ENCODE data around the gene FSTL4. TPM values are rescaled to one million over a fixed set of nuclear protein-coding genes. Genes with fewer than 3 reads are reported as not detected.

The FSTL4 gene
- total RNA-seq, 4 donors from 2014 or later, result 0.27 TPM; not detected in 3

DNA sequence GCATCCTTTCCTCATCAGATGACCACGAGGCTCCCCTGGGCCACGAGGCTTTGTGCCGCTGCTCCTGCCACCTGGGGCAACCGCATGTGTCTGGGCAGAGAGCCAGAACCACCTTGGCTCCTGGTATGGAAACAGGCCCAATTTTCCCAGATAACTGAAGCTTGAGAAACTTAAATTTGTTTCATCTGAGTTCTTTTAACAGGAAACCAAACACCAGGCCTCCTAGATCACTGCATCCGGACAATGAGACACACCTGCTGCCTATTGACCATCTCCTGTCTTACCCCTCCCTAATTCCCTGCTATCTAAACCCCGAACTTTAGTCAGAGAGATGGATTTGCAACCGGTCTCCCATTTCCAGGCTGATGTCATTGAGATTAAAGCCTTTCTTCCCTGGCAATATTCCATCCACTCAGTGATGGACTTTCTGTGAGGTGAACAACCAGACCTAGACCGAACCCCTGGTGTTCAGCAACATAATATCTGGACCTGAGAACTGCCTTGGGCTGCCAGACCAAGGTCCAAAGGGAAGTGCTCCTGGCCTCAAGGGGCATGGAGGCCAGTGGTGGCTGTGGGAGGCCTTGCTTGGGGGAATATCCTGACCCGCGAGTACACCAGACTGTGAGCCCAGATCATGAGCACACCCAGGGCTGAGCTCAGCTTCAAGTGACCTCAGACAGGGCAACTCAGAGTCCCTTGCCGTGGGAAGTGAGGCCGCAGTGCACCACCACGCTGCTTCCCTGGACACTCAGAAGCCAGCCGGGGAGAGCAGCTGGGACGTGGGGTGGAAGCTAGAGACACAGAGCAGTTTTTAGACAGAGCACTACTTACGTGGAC, 360.8 kb downstream of the FSTL4 start:
- intact Hi-C loops (cut with DNase I; ENCODE audit: low total_unique reads), result no loop called here
- Histone ChIP-seq H3K4me3 (no peak overlapping the region), H3K36me3 (no peaks in the 10 kb centered on the region), H3K9me3 (no peaks in the 10 kb centered on the region), H3K4me1 (no peaks in the 10 kb centered on the region), H3K27me3 (no peaks in the 10 kb centered on the region), H3K27ac (no peak overlapping the region)
- DNase-seq, result no peak
- TF ChIP-seq POLR2AphosphoS5 (IDR thresholded peaks at IDR 0.05), result no peak
- TF ChIP-seq EP300 (IDR thresholded peaks at IDR 0.05; ENCODE audit: low read depth), result no peak
- TF ChIP-seq, protein P1, sequence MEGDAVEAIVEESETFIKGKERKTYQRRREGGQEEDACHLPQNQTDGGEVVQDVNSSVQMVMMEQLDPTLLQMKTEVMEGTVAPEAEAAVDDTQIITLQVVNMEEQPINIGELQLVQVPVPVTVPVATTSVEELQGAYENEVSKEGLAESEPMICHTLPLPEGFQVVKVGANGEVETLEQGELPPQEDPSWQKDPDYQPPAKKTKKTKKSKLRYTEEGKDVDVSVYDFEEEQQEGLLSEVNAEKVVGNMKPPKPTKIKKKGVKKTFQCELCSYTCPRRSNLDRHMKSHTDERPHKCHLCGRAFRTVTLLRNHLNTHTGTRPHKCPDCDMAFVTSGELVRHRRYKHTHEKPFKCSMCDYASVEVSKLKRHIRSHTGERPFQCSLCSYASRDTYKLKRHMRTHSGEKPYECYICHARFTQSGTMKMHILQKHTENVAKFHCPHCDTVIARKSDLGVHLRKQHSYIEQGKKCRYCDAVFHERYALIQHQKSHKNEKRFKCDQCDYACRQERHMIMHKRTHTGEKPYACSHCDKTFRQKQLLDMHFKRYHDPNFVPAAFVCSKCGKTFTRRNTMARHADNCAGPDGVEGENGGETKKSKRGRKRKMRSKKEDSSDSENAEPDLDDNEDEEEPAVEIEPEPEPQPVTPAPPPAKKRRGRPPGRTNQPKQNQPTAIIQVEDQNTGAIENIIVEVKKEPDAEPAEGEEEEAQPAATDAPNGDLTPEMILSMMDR (IDR thresholded peaks at IDR 0.05), result no peak
- no peak for TF ChIP-seq POLR2A (IDR thresholded peaks at IDR 0.05)
- in situ Hi-C loops (cut with MboI; ENCODE audit: low pct_ligation_motif_present in 1 of 4, low pct_unique_long_range_greater_than_20kb in 1 of 4, low sequenced_read_pairs in 3 of 4), result no loop called here
- 67% methylated on average over 16 of the region's 16 CpGs; no CpG with 5 or more reads in 1 of the 2 donors for WGBS, 2 donors (ENCODE audit: low coverage in 1 of 2)

DNA sequence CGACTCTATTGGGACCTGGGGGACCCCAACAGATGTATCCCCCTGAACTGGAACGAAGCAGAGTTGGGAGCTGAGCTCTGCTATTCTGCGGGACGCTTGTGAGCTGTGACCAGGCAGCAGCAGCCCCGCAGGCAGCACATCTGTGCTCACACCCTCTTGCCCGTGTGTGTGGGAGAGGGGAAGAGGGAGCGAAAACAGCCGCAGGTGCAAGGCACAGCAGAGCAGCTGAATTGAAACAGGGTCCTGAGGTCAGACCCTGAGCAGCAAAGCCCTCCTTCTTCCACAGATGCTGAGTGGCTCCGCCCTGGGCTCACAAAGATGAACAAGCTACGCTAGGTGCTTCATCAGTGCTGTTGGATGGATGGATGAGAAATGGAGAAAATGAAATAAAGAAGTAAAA, 361.8 kb downstream of the FSTL4 start:
- 91 to 100% methylated on average over 2 to 10 of the region's 10 CpGs for WGBS, 2 donors (ENCODE audit: low coverage in 1 of 2)
- TF ChIP-seq, protein P1 (IDR thresholded peaks at IDR 0.05), result no peak
- TF ChIP-seq EP300 (IDR thresholded peaks at IDR 0.05; ENCODE audit: low read depth), result no peak
- no peak for TF ChIP-seq POLR2A (IDR thresholded peaks at IDR 0.05)
- TF ChIP-seq POLR2AphosphoS5 (IDR thresholded peaks at IDR 0.05), result no peak
- no peaks in the 10 kb centered on the region for H3K27me3 ChIP-seq
- no peak overlapping the region for H3K4me3 ChIP-seq
- no peaks in the 10 kb centered on the region for H3K36me3 ChIP-seq
- intact Hi-C loops (cut with DNase I; ENCODE audit: low total_unique reads), result no loop called here
- no peak overlapping the region for H3K27ac ChIP-seq
- no peaks in the 10 kb centered on the region for H3K4me1 ChIP-seq
- no peaks in the 10 kb centered on the region for H3K9me3 ChIP-seq
- no peak for DNase-seq
- in situ Hi-C loops (cut with MboI; ENCODE audit: low pct_ligation_motif_present in 1 of 4, low pct_unique_long_range_greater_than_20kb in 1 of 4, low sequenced_read_pairs in 3 of 4), result no loop called here

DNA sequence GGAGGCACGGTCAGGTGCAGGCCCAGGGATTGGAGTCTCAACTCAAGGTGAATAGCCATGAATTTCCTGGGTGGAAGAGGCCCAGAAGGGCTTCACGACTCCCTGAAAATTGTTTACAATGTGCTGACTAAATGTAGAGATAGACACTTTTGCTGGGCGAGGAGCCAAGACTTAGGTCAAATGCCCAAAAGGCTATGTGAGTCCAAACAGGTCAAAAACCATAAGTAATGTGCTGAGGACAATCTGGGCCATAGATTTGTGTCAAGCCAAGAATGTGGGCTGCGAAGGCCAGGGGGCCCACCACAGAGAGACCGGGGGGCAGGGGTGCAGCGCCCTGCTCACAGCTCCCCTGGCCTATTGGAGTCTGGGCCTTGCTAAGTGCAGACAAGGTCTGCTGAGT, 362.7 kb downstream of the FSTL4 start:
- TF ChIP-seq POLR2AphosphoS5 (IDR thresholded peaks at IDR 0.05), result no peak
- TF ChIP-seq, protein P1 (IDR thresholded peaks at IDR 0.05), result no peak
- no peak for TF ChIP-seq EP300 (IDR thresholded peaks at IDR 0.05; ENCODE audit: low read depth)
- no peak for TF ChIP-seq POLR2A (IDR thresholded peaks at IDR 0.05)
- Histone ChIP-seq H3K27ac (no peak overlapping the region), H3K9me3 (no peaks in the 10 kb centered on the region), H3K4me3 (no peak overlapping the region), H3K36me3 (no peaks in the 10 kb centered on the region), H3K27me3 (no peaks in the 10 kb centered on the region), H3K4me1 (no peaks in the 10 kb centered on the region)
- intact Hi-C loops (cut with DNase I; ENCODE audit: low total_unique reads), result loop anchor here (10.0 kb wide), 1 partner anchor 135 kb away; no protein-coding TSS in a partner anchor
- 64 to 85% methylated on average over 2 to 6 of the region's 6 CpGs for WGBS, 2 donors (ENCODE audit: low coverage in 1 of 2)
- no peak for DNase-seq
- in situ Hi-C loops (cut with MboI; ENCODE audit: low pct_ligation_motif_present in 1 of 4, low pct_unique_long_range_greater_than_20kb in 1 of 4, low sequenced_read_pairs in 3 of 4), result no loop called here

DNA sequence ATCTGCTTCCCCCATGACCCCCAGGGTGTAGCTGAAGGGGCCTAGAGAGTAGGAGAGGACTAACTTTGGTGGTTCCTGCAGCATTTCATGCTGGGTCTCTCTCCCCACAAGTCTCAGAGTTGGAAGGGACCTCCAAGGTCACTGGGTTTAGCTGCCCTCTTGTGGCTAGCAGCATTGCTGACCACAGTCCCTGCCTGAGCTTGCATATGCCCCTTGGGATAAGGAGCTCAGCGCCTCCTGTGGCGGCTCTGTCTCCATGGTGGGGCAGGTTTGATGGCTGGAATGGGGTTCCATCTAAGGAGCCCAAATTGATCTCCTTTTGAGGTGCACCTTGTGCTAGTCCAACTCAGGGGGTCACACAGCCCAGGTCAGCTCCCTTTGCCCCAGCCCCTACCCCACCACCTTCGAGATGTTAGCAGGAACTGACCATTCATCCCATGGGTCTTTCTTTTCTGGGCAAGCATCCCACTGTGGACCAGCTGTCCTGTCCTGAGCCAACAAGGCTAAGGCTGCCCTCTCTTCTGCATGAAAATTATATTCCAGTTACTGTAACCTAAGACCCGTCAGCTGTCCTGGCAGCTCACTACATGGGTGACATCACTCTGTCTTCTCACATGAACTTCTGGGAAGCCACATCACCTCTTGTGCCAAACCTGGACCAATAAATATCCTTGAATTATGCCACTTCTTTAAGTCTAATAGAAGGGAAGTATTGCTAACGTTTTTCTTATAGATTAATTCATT, 364.3 kb downstream of the FSTL4 start:
- H3K9me3 ChIP-seq, result no peaks in the 10 kb centered on the region
- in situ Hi-C loops (cut with MboI; ENCODE audit: low pct_ligation_motif_present in 1 of 4, low pct_unique_long_range_greater_than_20kb in 1 of 4, low sequenced_read_pairs in 3 of 4), result no loop called here
- WGBS, 2 donors (ENCODE audit: low coverage in 1 of 2), result 71 to 74% methylated on average over 1 to 5 of the region's 5 CpGs
- intact Hi-C loops (cut with DNase I; ENCODE audit: low total_unique reads), result loop anchor here (10.0 kb wide), 1 partner anchor 133 kb away; no protein-coding TSS in a partner anchor
- no peak overlapping the region for H3K27ac ChIP-seq
- H3K4me3 ChIP-seq, result no peak overlapping the region
- no peaks in the 10 kb centered on the region for H3K36me3 ChIP-seq
- H3K27me3 ChIP-seq, result no peaks in the 10 kb centered on the region
- TF ChIP-seq POLR2A (IDR thresholded peaks at IDR 0.05), result no peak
- TF ChIP-seq, protein P1 (IDR thresholded peaks at IDR 0.05), result peak in 4 of 5 experiments; percentile 24 to 54 (median 29)
- DNase-seq, result no peak
- H3K4me1 ChIP-seq, result peaks cover 0 to 2% (median 0%) of the 10 kb centered on the region in 4 donors

All from transverse colon (tissue), 4 donors.